ENCODE data around the gene CLEC2L.

- TF ChIP-seq CTCF (IDR thresholded peaks at IDR 0.05) = no peak
- TF ChIP-seq POLR2AphosphoS5 (IDR thresholded peaks at IDR 0.05) = no peak
Measured at GRCh38 chr7:139591550-139592195, 68.2 kb downstream of the CLEC2L start.

All from breast epithelium (tissue), 3 donors.